Thymus (tissue), 14 donors: ENCODE measurements around the gene RAB28. TPM values are rescaled to one million over a fixed set of nuclear protein-coding genes. Genes with fewer than 3 reads are reported as not detected.

Source experiments
- DNase-seq, 9 donors: peaks; one replicate each; pipeline ENCODE4 v3.0.0-alpha.2; 2013; ENCODE audit warnings: low spot score in 9 of 9, low read depth in 6 of 9, missing footprints in 1 of 9
- H3K27ac ChIP-seq, 2 donors: one replicate each; pipeline ENCODE4 v1.5.1; 2013; ENCODE audit warnings: control low read depth in 1 of 2, low read depth in 1 of 2, low read length in 1 of 2, mild to moderate bottlenecking in 1 of 2, moderate library complexity in 1 of 2
- H3K27me3 ChIP-seq, 2 donors: one replicate each; pipeline ENCODE4 v1.5.1; 2013; ENCODE audit warnings: low read length in 1 of 2; ENCODE audit not compliant: control insufficient read depth in 2 of 2, insufficient read depth in 1 of 2
- H3K36me3 ChIP-seq, 2 donors: one replicate each; pipeline ENCODE4 v1.5.1; 2013; ENCODE audit warnings: low read length in 1 of 2, mild to moderate bottlenecking in 1 of 2, moderate library complexity in 1 of 2; ENCODE audit not compliant: control insufficient read depth in 2 of 2, insufficient read depth in 2 of 2
- H3K4me1 ChIP-seq, 2 donors: one replicate each; pipeline ENCODE4 v1.5.1; 2013; ENCODE audit warnings: low read length in 2 of 2; ENCODE audit not compliant: control insufficient read depth in 2 of 2, insufficient read depth in 2 of 2
- H3K4me3 ChIP-seq, 2 donors: one replicate each; pipeline ENCODE4 v1.5.1; 2013; ENCODE audit warnings: low read length in 2 of 2, control low read depth in 1 of 2, mild to moderate bottlenecking in 1 of 2
- H3K9me3 ChIP-seq, 2 donors: one replicate each; pipeline ENCODE4 v1.5.1; 2013; ENCODE audit warnings: low read length in 1 of 2, mild to moderate bottlenecking in 1 of 2; ENCODE audit not compliant: control insufficient read depth in 2 of 2, insufficient read depth in 1 of 2
- WGBS: extraction: QIAGEN DNeasy Blood & Tissue Kit; methylation state at CpG from one replicate; pipeline ENCODE4 v1.1.7; 2013; 5-methylcytosine and 5-hydroxymethylcytosine counted together
- long read RNA-seq, 10 donors: transcript quantifications; one replicate each; lab custom pipeline, GENCODE V29; 2026
- polyA plus RNA-seq: library from polyadenylated mRNA; stranded (reverse); fragments of 200-250 nt; gene quantifications from one replicate; pipeline ENCODE4 v1.2.3, GENCODE V29; 2013
- total RNA-seq: library from RNA; stranded (reverse); fragments of 120-200 nt; gene quantifications from one replicate; pipeline ENCODE4 v1.2.4, GENCODE V29; 2013
- donor health status: healthy.

Gene RAB28
- total RNA-seq (14.6 TPM), polyA plus RNA-seq (21.2 TPM)
- long read RNA-seq, donor 1, partial matches to known transcripts: 0 of 2 reads
- long read RNA-seq, donor 1, other reads (novel, unspliced or antisense): 0 of 2 reads
- long read RNA-seq, donor 2: 0 reads
- long read RNA-seq, donor 3, transcript RAB28-202 (7 exons, 1,715 nt): major isoform, 8 of 22 reads
- long read RNA-seq, donor 3, partial matches to known transcripts: 12 of 22 reads
- long read RNA-seq, donor 3, other reads (novel, unspliced or antisense): 0 of 22 reads
- long read RNA-seq, donor 4, partial matches to known transcripts: 0 of 3 reads
- long read RNA-seq, donor 4, other reads (novel, unspliced or antisense): 0 of 3 reads
- long read RNA-seq, donor 5, transcript RAB28-202 (7 exons, 1,715 nt): major isoform, 8 of 24 reads
- long read RNA-seq, donor 5, partial matches to known transcripts: 12 of 24 reads
- long read RNA-seq, donor 5, other reads (novel, unspliced or antisense): 0 of 24 reads
- long read RNA-seq, donor 6, transcript RAB28-202 (7 exons, 1,715 nt): major isoform, 8 of 8 reads
- long read RNA-seq, donor 6, partial matches to known transcripts: 0 of 8 reads
- long read RNA-seq, donor 6, other reads (novel, unspliced or antisense): 0 of 8 reads
- long read RNA-seq, donor 7, transcript RAB28-202 (7 exons, 1,715 nt): major isoform, 12 of 13 reads
- long read RNA-seq, donor 7, partial matches to known transcripts: 0 of 13 reads
- long read RNA-seq, donor 7, other reads (novel, unspliced or antisense): 0 of 13 reads
- long read RNA-seq, donor 8, partial matches to known transcripts: 0 of 3 reads
- long read RNA-seq, donor 8, other reads (novel, unspliced or antisense): 0 of 3 reads
- long read RNA-seq, donor 9, transcript RAB28-202 (7 exons, 1,715 nt): major isoform, 5 of 8 reads
- long read RNA-seq, donor 9, partial matches to known transcripts: 0 of 8 reads
- long read RNA-seq, donor 9, other reads (novel, unspliced or antisense): 0 of 8 reads
- long read RNA-seq, donor 10, partial matches to known transcripts: 0 of 5 reads
- long read RNA-seq, donor 10, other reads (novel, unspliced or antisense): 0 of 5 reads

DNA sequence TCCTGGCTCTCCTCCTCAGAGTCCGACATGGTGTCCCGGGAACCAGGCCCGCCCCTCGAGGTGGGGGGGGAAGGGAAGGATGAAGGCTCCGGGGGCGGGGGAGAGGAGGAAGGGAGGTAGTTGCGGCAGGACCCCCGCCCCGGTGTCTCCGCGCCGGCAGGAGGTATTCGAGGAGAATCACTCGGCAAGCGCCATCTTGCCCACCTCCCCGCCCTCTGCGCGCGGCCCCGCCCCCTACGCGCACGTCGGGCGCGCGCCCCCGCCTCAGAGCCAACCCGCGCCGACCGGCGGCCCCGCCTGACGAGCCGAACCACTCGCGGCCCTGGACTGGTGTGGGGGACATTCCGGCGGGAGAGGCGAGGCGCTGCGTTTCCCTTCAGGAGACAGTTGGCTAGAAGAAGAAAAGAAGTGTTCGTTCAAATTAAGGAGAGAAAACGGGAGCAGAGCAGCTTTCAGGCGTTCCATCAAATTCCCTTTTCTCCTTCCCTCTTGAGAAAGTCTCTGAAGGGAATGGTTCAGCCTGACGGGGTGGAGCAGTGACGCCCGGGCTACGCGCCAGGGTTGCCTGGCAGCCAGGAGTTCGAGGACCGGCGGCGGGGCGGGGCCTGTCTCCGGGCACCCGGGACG, at the start of gene RAB28:
Gene RAB28 (minus strand): TSS at position 219 of the 627 bp plus-strand sequence.
- no peaks in the 10 kb centered on the region for H3K36me3 ChIP-seq
- WGBS: under 1% methylated on average over 59 of the region's 59 CpGs
- H3K4me1 ChIP-seq: peaks cover 7 to 13% of the 10 kb centered on the region in 2 donors
- H3K27ac ChIP-seq: peak within 1 kb of the TSS; percentile 87 to 90
- DNase-seq: peak; percentile 83 to 97 (median 91)
- peaks cover 0 to 10% of the 10 kb centered on the region in 2 donors for H3K27me3 ChIP-seq
- H3K4me3 ChIP-seq: peak within 1 kb of the TSS; percentile 78 to 99
- H3K9me3 ChIP-seq: peaks cover 0 to 3% of the 10 kb centered on the region in 2 donors

DNA sequence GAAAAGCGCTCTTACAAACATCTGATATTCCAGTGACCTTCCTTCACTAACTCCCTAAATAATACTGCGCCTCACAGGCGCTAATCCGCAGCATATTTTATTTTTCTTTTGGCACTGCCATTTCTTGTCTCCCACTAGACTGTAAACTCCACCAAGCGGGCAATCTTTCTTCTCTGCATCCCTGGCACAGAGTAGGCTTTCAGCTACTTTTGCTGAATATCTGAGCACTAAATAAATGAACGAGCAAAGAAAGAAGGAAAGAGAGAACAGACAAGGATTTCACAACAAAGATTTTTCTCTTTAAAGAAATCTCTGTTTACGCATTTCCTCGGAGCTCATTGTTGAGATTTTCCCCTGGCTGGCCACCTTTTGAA, 47.5 kb upstream of the RAB28 start:
- Histone ChIP-seq H3K9me3 (peaks cover 2 to 7% of the 10 kb centered on the region in 2 donors), H3K27ac (no peak overlapping the region), H3K27me3 (peaks cover 93 to 99% of the 10 kb centered on the region in 2 donors), H3K36me3 (no peaks in the 10 kb centered on the region), H3K4me1 (no peaks in the 10 kb centered on the region), H3K4me3 (no peak overlapping the region)
- DNase-seq: no peak
- 28% methylated on average over 8 of the region's 8 CpGs for WGBS

DNA sequence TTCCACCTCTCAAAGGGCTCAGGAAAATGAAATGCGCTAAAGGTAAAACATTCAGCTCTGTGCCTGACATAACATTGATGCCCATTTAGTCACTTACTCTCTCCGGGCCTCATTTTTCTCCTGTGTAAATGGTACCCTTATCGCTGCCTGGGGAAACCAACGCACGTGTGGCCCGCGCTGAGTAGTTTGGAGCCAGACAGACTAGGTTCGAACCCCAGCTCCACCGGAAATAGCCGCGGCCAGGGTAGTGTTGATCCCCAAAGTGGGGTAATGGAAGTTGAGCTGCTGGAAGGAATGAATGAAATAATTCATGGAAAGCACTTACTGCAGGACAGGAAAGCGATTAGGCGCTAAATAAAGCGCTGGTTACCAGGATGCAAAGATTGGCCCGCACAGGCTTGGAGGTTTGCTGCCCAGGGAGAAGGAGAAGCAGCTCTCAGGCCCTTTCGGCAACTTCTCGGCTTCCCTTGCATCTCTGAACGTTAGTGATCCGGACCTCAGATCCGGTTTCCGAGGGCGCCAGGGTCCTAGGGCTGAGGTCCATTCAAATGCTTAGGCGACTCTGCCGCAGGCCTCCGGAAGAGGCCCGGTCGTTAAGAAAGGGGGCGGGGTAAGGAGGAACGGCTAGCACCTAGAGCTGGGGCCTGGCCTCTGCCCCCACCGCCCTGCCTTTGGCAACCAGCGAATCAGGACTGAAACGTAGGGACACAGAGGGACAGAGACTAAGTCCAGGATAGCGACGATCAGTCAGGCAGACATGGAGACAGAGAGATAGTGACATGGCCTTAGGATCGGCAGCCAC, 46.9 kb upstream of the RAB28 start:
- Histone ChIP-seq H3K4me1 (no peaks in the 10 kb centered on the region), H3K36me3 (no peaks in the 10 kb centered on the region), H3K27me3 (peaks cover 95 to 99% of the 10 kb centered on the region in 2 donors), H3K4me3 (no peak overlapping the region), H3K27ac (no peak overlapping the region), H3K9me3 (peaks cover 2 to 7% of the 10 kb centered on the region in 2 donors)
- no peak for DNase-seq
- WGBS: 4% methylated on average over 35 of the region's 35 CpGs

GRCh38 chr4:13529128-13529919, 45.2 kb upstream of the RAB28 start:
- Histone ChIP-seq H3K4me1 (no peaks in the 10 kb centered on the region), H3K36me3 (no peaks in the 10 kb centered on the region), H3K27me3 (peaks cover 94 to 99% of the 10 kb centered on the region in 2 donors), H3K9me3 (peaks cover 8 to 14% of the 10 kb centered on the region in 2 donors), H3K4me3 (no peak overlapping the region), H3K27ac (no peak overlapping the region)
- WGBS: 10% methylated on average over 37 of the region's 37 CpGs
- DNase-seq: no peak

GRCh38 chr4:13528821-13529127, 44.6 kb upstream of the RAB28 start:
- peaks cover 12 to 19% of the 10 kb centered on the region in 2 donors for H3K9me3 ChIP-seq
- H3K27me3 ChIP-seq: peaks cover 94 to 99% of the 10 kb centered on the region in 2 donors
- no peaks in the 10 kb centered on the region for H3K4me1 ChIP-seq
- no peak overlapping the region for H3K4me3 ChIP-seq
- 8% methylated on average over 5 of the region's 5 CpGs for WGBS
- DNase-seq: no peak
- no peak overlapping the region for H3K27ac ChIP-seq
- no peaks in the 10 kb centered on the region for H3K36me3 ChIP-seq

GRCh38 chr4:13527981-13528820, 44.1 kb upstream of the RAB28 start:
- H3K9me3 ChIP-seq: peaks cover 14 to 22% of the 10 kb centered on the region in 2 donors
- H3K27ac ChIP-seq: no peak overlapping the region
- H3K27me3 ChIP-seq: peaks cover 94 to 100% of the 10 kb centered on the region in 2 donors
- 6% methylated on average over 35 of the region's 35 CpGs for WGBS
- H3K36me3 ChIP-seq: no peaks in the 10 kb centered on the region
- no peaks in the 10 kb centered on the region for H3K4me1 ChIP-seq
- no peak overlapping the region for H3K4me3 ChIP-seq
- peak in 1 of 9 donors; percentile 21 for DNase-seq

DNA sequence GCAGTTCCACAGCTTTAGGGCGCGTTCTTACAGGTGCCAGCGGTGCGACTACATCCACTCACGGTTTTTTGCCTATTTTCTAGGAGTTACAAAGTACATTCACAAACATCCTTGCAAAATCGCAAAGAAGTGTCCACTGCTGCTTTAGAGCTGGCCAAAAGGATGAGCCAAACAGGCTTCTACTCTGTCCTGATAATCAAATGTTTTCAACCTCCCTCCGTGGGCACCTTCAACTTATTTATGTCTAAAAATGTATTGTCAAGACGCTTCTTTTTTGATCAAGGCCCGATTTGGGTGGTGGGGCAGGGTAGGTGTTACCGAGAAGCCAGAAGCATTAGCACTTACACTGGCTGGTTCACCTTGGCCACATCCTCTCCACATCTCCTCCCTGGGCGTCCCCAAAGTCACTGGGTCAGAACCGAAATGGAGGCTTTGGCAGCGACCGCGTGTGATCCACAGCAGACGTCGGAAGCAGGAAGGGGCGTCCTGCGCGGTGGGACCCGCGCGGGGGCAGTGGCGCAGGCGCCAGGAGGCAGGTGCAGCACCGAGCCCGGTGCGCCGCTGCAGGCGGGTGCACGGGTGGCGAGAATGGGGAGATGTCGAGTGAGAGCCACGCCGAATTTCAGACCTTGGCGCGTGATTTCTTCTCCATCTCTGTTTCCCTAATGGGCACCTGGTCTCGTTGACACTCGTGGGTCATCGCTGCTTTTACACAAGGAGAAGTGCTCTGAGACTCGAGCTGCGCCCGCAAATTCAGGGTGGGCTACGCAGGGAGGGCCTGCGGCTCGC, 43.2 kb upstream of the RAB28 start:
- 4% methylated on average over 46 of the region's 46 CpGs for WGBS
- peaks cover 14 to 22% of the 10 kb centered on the region in 2 donors for H3K9me3 ChIP-seq
- H3K36me3 ChIP-seq: no peaks in the 10 kb centered on the region
- H3K27me3 ChIP-seq: peaks cover 95 to 100% of the 10 kb centered on the region in 2 donors
- H3K27ac ChIP-seq: no peak overlapping the region
- H3K4me1 ChIP-seq: peaks cover 0 to 2% of the 10 kb centered on the region in 2 donors
- DNase-seq: peak in 1 of 9 donors; percentile 15
- H3K4me3 ChIP-seq: no peak overlapping the region
